ENCODE data around the gene TTYH3. TPM values are rescaled to one million over a fixed set of nuclear protein-coding genes. Genes with fewer than 3 reads are reported as not detected.

TTYH3 gene
- total and polyA plus RNA-seq, 2 of the 13 experiments (the other 11 are each of a cell fraction or from before 2014, with no cell fraction given) = 26.3 to 50.0 TPM

DNA sequence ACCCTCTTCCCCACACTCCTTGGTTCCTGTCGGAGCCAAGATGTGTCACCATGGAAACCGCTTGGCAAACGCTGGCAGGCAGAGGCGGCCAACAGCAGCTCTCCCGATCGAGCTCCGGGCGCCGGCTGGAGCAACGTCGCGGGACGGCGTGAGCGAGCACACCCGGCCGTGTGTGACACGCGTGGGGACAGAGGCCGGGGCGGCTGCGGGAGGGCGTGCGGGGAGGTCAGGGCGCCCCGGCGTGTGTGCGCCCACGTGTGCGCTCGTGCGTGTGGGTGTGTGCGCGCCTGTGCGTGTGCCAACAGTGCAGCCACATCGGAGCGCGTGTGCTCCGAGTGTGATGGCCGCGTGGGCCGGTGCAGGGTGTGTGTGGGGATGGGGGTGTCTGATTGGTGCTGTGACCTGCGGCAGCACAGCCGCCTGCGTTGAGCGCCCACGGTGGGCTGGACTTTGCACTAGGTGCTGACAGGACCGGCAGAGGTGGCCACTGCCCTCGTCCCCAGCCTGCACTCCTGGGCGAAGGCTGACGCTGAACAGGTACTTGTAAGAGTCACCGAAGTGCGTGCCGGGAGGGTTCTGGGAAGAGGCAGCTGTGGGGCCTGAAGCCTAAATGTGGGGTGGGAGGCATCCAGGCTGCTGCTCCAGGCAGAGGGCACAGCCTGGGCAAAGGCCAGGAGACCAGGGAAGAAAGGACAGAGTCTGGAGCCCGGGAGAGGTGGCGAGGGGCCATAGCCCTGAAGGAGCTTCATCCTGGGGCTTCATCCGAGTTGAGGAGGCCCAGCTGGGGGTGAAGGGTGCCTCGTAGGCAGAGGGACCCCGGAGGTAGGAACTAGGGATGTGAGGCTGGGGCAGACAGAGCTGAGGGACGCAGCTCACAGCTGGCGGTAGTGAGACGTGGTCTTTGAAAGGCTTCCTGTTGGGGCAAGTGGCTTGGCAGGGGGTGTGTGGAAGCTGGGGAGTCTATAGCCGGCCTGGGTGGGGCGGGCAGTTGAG, 47.6 kb downstream of the TTYH3 start (continued):
- TF ChIP-seq HNF4A (CRISPR knock-in tag; IDR thresholded peaks at IDR 0.05) (peak; percentile 63; the same call in 1 of the 2 replicates), MEIS1 (CRISPR knock-in tag; IDR thresholded peaks at IDR 0.05; ENCODE audit: borderline replicate concordance) (peak; percentile 58; the same call in 1 of the 2 replicates), ZNF292 (CRISPR knock-in tag; IDR thresholded peaks at IDR 0.05; ENCODE audit: borderline replicate concordance, low read depth) (0 out of 2 replicates have a peak, but pooled peaks have one; percentile 42)
- TF ChIP-seq, protein P1, sequence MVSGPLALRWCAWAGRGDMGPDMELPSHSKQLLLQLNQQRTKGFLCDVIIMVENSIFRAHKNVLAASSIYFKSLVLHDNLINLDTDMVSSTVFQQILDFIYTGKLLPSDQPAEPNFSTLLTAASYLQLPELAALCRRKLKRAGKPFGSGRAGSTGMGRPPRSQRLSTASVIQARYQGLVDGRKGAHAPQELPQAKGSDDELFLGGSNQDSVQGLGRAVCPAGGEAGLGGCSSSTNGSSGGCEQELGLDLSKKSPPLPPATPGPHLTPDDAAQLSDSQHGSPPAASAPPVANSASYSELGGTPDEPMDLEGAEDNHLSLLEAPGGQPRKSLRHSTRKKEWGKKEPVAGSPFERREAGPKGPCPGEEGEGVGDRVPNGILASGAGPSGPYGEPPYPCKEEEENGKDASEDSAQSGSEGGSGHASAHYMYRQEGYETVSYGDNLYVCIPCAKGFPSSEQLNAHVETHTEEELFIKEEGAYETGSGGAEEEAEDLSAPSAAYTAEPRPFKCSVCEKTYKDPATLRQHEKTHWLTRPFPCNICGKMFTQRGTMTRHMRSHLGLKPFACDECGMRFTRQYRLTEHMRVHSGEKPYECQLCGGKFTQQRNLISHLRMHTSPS (CRISPR knock-in tag; IDR thresholded peaks at IDR 0.05; ENCODE audit: low read depth) = peak; percentile 47; the same call in 1 of the 2 replicates

DNA sequence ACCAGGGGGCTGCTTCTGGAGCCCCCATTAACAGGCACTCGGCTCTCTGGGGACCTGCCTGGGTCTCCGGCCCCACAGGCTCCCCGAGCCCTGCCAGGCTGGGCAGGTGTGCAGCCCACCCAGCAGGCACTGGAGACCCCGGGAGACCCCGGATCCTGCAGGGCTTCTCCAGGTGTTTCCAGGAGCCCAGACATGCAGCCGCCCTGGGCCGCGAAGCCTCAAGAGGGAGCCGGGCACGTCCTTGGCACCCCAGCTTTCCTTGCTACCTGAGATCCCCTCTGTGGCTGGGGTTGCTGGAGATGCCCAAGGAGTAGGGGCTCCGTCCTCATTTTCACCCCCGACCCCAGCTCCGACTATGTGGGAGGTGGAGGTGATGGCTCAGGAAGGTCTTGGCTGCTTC, 48.5 kb downstream of the TTYH3 start:
- no peak for ATAC-seq
- H4K20me1 ChIP-seq (ENCODE audit: insufficient read depth, low read length) = no peaks in the 10 kb centered on the region
- H3K9me3 ChIP-seq (ENCODE audit: low read length) = no peaks in the 10 kb centered on the region
- H3K9ac ChIP-seq (ENCODE audit: insufficient read depth, low read depth, low read length) = no peak overlapping the region
- peaks cover 15% of the 10 kb centered on the region for H3K4me1 ChIP-seq (ENCODE audit: insufficient read depth, low read length)
- no peaks in the 10 kb centered on the region for H3K36me3 ChIP-seq (replicated peaks in 1 of 2; ENCODE audit: control insufficient read depth in 1 of 2, insufficient read depth in 2 of 2, low read length in 2 of 2)
- H2AFZ ChIP-seq (ENCODE audit: low read length) = no peak overlapping the region
- FAIRE-seq = no peak
- H3K4me3 ChIP-seq (replicated peaks in 1 of 3; ENCODE audit: insufficient read depth in 1 of 3, low read depth in 2 of 3, low read length in 3 of 3) = no peak overlapping the region
- in situ Hi-C loops (cut with HindIII; ENCODE audit: extremely low pct_ligation_motif_present, low pct_unique_long_range_greater_than_20kb) (no loop called here), intact Hi-C loops (cut with micrococcal nuclease; ENCODE audit: unreplicated experiment) (loop anchor here (5.0 kb wide), 1 partner anchor 228 kb away; no protein-coding TSS in a partner anchor)
- no peak overlapping the region for H3K27ac ChIP-seq (ENCODE audit: extremely low read length, insufficient read depth, low read length)
- H3K79me2 ChIP-seq (ENCODE audit: insufficient read depth, low read length) = no peaks in the 10 kb centered on the region
- no peak for TF ChIP-seq ZNF263 (CRISPR knock-in tag; IDR thresholded peaks at IDR 0.05)
- TF ChIP-seq, protein P2, sequence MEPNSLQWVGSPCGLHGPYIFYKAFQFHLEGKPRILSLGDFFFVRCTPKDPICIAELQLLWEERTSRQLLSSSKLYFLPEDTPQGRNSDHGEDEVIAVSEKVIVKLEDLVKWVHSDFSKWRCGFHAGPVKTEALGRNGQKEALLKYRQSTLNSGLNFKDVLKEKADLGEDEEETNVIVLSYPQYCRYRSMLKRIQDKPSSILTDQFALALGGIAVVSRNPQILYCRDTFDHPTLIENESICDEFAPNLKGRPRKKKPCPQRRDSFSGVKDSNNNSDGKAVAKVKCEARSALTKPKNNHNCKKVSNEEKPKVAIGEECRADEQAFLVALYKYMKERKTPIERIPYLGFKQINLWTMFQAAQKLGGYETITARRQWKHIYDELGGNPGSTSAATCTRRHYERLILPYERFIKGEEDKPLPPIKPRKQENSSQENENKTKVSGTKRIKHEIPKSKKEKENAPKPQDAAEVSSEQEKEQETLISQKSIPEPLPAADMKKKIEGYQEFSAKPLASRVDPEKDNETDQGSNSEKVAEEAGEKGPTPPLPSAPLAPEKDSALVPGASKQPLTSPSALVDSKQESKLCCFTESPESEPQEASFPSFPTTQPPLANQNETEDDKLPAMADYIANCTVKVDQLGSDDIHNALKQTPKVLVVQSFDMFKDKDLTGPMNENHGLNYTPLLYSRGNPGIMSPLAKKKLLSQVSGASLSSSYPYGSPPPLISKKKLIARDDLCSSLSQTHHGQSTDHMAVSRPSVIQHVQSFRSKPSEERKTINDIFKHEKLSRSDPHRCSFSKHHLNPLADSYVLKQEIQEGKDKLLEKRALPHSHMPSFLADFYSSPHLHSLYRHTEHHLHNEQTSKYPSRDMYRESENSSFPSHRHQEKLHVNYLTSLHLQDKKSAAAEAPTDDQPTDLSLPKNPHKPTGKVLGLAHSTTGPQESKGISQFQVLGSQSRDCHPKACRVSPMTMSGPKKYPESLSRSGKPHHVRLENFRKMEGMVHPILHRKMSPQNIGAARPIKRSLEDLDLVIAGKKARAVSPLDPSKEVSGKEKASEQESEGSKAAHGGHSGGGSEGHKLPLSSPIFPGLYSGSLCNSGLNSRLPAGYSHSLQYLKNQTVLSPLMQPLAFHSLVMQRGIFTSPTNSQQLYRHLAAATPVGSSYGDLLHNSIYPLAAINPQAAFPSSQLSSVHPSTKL (CRISPR knock-in tag; IDR thresholded peaks at IDR 0.05) = no peak
- no peak for TF ChIP-seq MTF2 (CRISPR knock-in tag; IDR thresholded peaks at IDR 0.05; ENCODE audit: borderline replicate concordance)
- no peak for TF ChIP-seq HNRNPL (IDR thresholded peaks at IDR 0.05; ENCODE audit: low read depth, low read length)
- WGBS (ENCODE audit: low lambda C conversion rate) = no CpG with 5 or more reads among the region's 13 CpGs
- peaks cover 5 to 48% of the 10 kb centered on the region in 2 experiments; a peak in 4 of 5 replicates for H3K27me3 ChIP-seq (ENCODE audit: control insufficient read depth in 1 of 2, insufficient read depth in 2 of 2, low read length in 2 of 2)
- no TSS peak for BruUV-seq (replicated peaks)
- ChIA-PET CTCF (ENCODE audit: low intra/inter-chr PET ratio, low total read pairs) (interaction anchor here (1.1 to 1.5 kb wide), 4 partner anchors 10 to 229 kb away, joined by 3 to 7 read pairs (median 5); no protein-coding TSS in a partner anchor), POLR2A (no interaction called here)
- H3K4me2 ChIP-seq (ENCODE audit: low read depth, low read length) = no peak overlapping the region
- DNase-seq (ENCODE audit: low spot score) = no peak

Measured in HepG2 (cell line).